Measurements from ENCODE around the gene HS3ST6. TPM values are rescaled to one million over a fixed set of nuclear protein-coding genes. Genes with fewer than 3 reads are reported as not detected.

HS3ST6 gene
- polyA plus RNA-seq, 1 of the 3 experiments (the other 2 are of a cell fraction): 0.03 TPM

DNA sequence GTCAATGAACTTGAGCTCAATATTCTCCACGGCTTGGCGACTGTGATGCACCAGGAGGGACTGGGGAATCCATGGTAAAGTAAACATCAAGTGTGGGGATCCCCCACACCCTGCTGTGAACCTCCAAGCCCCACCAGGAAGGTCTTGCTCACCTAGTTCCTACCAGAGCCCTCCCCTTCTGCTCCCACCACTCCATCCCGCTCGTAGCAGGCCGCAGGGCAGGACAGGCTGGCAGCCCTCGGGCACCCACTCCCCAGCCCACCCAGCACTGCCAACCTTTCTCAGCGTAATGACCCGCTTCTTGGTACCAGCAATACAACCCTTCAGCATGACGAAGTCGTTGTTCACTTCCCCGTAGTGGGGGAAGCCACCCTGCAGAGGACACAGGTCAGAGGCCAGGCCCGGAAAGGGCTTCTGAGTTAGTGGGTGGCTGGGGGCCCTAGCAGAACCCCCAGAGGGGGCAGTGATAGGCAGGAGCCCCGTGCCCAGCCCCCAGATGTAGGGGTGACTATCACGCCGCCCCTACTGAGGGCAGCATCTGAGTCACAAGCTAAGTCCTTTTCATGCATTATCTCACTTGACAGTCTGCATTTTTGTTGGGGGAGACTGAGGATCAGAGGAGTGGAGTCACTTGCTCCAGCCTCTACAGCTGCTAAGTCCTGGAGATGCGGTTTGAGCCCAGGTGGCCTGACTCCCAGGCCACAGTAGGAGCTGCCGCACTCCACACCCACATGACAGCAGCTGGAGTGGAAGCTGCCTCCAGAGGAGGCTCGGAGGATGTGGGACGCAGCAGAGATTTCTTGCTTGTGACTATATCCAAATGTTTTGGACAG is 27.6 kb upstream of the HS3ST6 start:
- no peaks in the 10 kb centered on the region for H3F3A ChIP-seq (replicated peaks; ENCODE audit: insufficient read depth)
- H3K9ac ChIP-seq: no peak overlapping the region
- H3K36me3 ChIP-seq (replicated peaks in 1 of 2; ENCODE audit: control insufficient read depth in 1 of 2, insufficient read depth in 2 of 2, low read length in 1 of 2): peaks cover 0 to 2% of the 10 kb centered on the region in 2 experiments
- no peaks in the 10 kb centered on the region for H4K20me1 ChIP-seq (ENCODE audit: insufficient read depth)
- no peak overlapping the region for H3K4me2 ChIP-seq
- TF ChIP-seq, protein P1, sequence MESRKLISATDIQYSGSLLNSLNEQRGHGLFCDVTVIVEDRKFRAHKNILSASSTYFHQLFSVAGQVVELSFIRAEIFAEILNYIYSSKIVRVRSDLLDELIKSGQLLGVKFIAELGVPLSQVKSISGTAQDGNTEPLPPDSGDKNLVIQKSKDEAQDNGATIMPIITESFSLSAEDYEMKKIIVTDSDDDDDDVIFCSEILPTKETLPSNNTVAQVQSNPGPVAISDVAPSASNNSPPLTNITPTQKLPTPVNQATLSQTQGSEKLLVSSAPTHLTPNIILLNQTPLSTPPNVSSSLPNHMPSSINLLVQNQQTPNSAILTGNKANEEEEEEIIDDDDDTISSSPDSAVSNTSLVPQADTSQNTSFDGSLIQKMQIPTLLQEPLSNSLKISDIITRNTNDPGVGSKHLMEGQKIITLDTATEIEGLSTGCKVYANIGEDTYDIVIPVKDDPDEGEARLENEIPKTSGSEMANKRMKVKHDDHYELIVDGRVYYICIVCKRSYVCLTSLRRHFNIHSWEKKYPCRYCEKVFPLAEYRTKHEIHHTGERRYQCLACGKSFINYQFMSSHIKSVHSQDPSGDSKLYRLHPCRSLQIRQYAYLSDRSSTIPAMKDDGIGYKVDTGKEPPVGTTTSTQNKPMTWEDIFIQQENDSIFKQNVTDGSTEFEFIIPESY (IDR thresholded peaks at IDR 0.05; ENCODE audit: borderline replicate concordance, low read depth): no peak
- TF ChIP-seq NRF1 (IDR thresholded peaks at IDR 0.05; ENCODE audit: low read depth, low read length) (no peak), GABPA (IDR thresholded peaks at IDR 0.05; ENCODE audit: low read depth) (no peak), TAF1 (IDR thresholded peaks at IDR 0.05; ENCODE audit: borderline replicate concordance, low read depth, low read length) (no peak), ELF1 (IDR thresholded peaks at IDR 0.05) (no peak), EP300 (IDR thresholded peaks at IDR 0.05; ENCODE audit: borderline replicate concordance in 1 of 2, low read depth in 1 of 2, low read length in 1 of 2) (no peak), TCF12 (IDR thresholded peaks at IDR 0.05) (no peak), CHD2 (IDR thresholded peaks at IDR 0.05; ENCODE audit: low read length, partially characterized antibody) (no peak), MXI1 (IDR thresholded peaks at IDR 0.05; ENCODE audit: low read depth, low read length) (no peak), FOSL2 (IDR thresholded peaks at IDR 0.05; ENCODE audit: borderline replicate concordance, low read depth) (no peak), EZH2phosphoT487 (IDR thresholded peaks at IDR 0.05; ENCODE audit: borderline replicate concordance, low read depth) (no peak), GATA2 (CRISPR knock-in tag; IDR thresholded peaks at IDR 0.05) (no peak), POLR2AphosphoS5 (IDR thresholded peaks at IDR 0.05; ENCODE audit: low read depth, low read length) (no peak), FOXM1 (IDR thresholded peaks at IDR 0.05; ENCODE audit: low read depth) (no peak), SMC3 (IDR thresholded peaks at IDR 0.05; ENCODE audit: low read depth, low read length) (no peak), NFIC (IDR thresholded peaks at IDR 0.05; ENCODE audit: borderline replicate concordance) (no peak)
- TF ChIP-seq, protein P2, sequence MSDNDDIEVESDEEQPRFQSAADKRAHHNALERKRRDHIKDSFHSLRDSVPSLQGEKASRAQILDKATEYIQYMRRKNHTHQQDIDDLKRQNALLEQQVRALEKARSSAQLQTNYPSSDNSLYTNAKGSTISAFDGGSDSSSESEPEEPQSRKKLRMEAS (IDR thresholded peaks at IDR 0.05; ENCODE audit: low read depth): no peak
- TF ChIP-seq, protein P3, sequence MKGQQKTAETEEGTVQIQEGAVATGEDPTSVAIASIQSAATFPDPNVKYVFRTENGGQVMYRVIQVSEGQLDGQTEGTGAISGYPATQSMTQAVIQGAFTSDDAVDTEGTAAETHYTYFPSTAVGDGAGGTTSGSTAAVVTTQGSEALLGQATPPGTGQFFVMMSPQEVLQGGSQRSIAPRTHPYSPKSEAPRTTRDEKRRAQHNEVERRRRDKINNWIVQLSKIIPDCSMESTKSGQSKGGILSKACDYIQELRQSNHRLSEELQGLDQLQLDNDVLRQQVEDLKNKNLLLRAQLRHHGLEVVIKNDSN (IDR thresholded peaks at IDR 0.05; ENCODE audit: borderline replicate concordance, low read depth): no peak
- TF ChIP-seq, protein P4, sequence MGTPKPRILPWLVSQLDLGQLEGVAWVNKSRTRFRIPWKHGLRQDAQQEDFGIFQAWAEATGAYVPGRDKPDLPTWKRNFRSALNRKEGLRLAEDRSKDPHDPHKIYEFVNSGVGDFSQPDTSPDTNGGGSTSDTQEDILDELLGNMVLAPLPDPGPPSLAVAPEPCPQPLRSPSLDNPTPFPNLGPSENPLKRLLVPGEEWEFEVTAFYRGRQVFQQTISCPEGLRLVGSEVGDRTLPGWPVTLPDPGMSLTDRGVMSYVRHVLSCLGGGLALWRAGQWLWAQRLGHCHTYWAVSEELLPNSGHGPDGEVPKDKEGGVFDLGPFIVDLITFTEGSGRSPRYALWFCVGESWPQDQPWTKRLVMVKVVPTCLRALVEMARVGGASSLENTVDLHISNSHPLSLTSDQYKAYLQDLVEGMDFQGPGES (IDR thresholded peaks at IDR 0.05; ENCODE audit: low read depth, low read length): no peak
- H3K27me3 ChIP-seq (ENCODE audit: insufficient read depth): no peaks in the 10 kb centered on the region
- CTCF ChIA-PET: interaction anchor here (0.9 to 3.4 kb wide), 4 partner anchors 13 to 195 kb away, joined by 3 to 16 read pairs (median 4); no protein-coding TSS in a partner anchor
- no peaks in the 10 kb centered on the region for H3K9me2 ChIP-seq
- H3K79me2 ChIP-seq (ENCODE audit: insufficient read depth): no peaks in the 10 kb centered on the region
- no peak overlapping the region for H3K27ac ChIP-seq (ENCODE audit: low read depth in 2 of 2, low read length in 1 of 2)
- no peak overlapping the region for H2AFZ ChIP-seq (ENCODE audit: low read depth)
- POLR2A ChIA-PET: no interaction called here
- H3K4me3 ChIP-seq (ENCODE audit: low read depth in 2 of 2, low read length in 1 of 2): no peak overlapping the region
- DNase-seq: no peak
- WGBS (ENCODE audit: low lambda C conversion rate): 87% methylated on average over 12 of the region's 19 CpGs
- peaks cover 0 to 10% of the 10 kb centered on the region in 2 experiments; a peak in 2 of 4 replicates for H3K4me1 ChIP-seq (ENCODE audit: control insufficient read depth in 1 of 2, insufficient read depth in 2 of 2, low read depth in 1 of 2, low read length in 1 of 2)
- H3K9me3 ChIP-seq: no peaks in the 10 kb centered on the region

Measured in SK-N-SH (cell line).